CD4-positive, alpha-beta T cell (primary cell): ENCODE results near the gene KCNAB1. TPM values are rescaled to one million over a fixed set of nuclear protein-coding genes. Genes with fewer than 3 reads are reported as not detected.

Experiments
- ATAC-seq: fragments of 200-7000 bp; cut with Tn5 transposase; one replicate; pipeline ENCODE4 v1.10.0; 2022; ENCODE audit warnings: mild to moderate bottlenecking; ENCODE audit not compliant: poor library complexity
- CTCF ChIA-PET: fragments of 350-600 bp; sonication (Branson Sonifier 250); formaldehyde crosslinking; loops from one replicate; lab custom pipeline; 2021; ENCODE audit warnings: antibody characterized with exemption, inconsistent platforms; lab: Charles Lee
- POLR2A ChIA-PET: fragments of 350-600 bp; sonication (Branson Sonifier 250); formaldehyde crosslinking; loops from one replicate; lab custom pipeline; 2021; ENCODE audit warnings: antibody characterized with exemption, inconsistent platforms; lab: Charles Lee
- DNase-seq, 14 experiments: peaks; one replicate each; pipeline ENCODE4 v3.0.0-alpha.2; 2013 to 2020; ENCODE audit warnings: mixed read lengths in 2 of 14
- H3K27ac ChIP-seq, 2 donors: one replicate each; pipeline versions ENCODE4 v1.5.1 to v1.7.0; 2013; ENCODE audit warnings: low read length in 2 of 2, low read depth in 1 of 2, mild to moderate bottlenecking in 1 of 2
- H3K27me3 ChIP-seq, 2 experiments: 1 replicate in 1 of 2; 2 replicates in 1 of 2; pipeline versions ENCODE4 v1.6.1 to v1.7.0; 2013; ENCODE audit warnings: low read length in 2 of 2, control low read depth in 1 of 2, mild to moderate bottlenecking in 1 of 2, moderate library complexity in 1 of 2; ENCODE audit not compliant: insufficient read depth in 2 of 2, control insufficient read depth in 1 of 2
- H3K36me3 ChIP-seq: one replicate; pipeline ENCODE4 v1.6.1; 2013; ENCODE audit warnings: low read length, control low read depth; ENCODE audit not compliant: insufficient read depth
- H3K4me1 ChIP-seq: one replicate; pipeline ENCODE4 v1.6.1; 2013; ENCODE audit warnings: low read length, control low read depth; ENCODE audit not compliant: insufficient read depth
- H3K4me3 ChIP-seq: one replicate; pipeline ENCODE4 v1.5.1; 2013; ENCODE audit warnings: mild to moderate bottlenecking, low read length, moderate library complexity
- H3K9me3 ChIP-seq, 2 experiments: 1 replicate in 1 of 2; 2 replicates in 1 of 2; pipeline versions ENCODE4 v1.6.1 to v1.7.0; 2013; ENCODE audit warnings: low read length in 2 of 2, mild to moderate bottlenecking in 2 of 2, control low read depth in 1 of 2, moderate library complexity in 1 of 2; ENCODE audit not compliant: control insufficient read depth in 1 of 2, insufficient read depth in 1 of 2
- H3K27ac Mint-ChIP-seq: one replicate; pipeline ENCODE4 v1.8.0; 2020; ENCODE audit warnings: mixed read lengths
- H3K27me3 Mint-ChIP-seq: one replicate; pipeline ENCODE4 v1.8.0; 2021; ENCODE audit warnings: mixed read lengths
- H3K36me3 Mint-ChIP-seq: one replicate; pipeline ENCODE4 v1.8.0; 2021; ENCODE audit warnings: low read depth, mixed read lengths
- H3K4me1 Mint-ChIP-seq: one replicate; pipeline ENCODE4 v1.8.0; 2021; ENCODE audit warnings: low read depth, mixed read lengths
- H3K4me3 Mint-ChIP-seq: one replicate; pipeline ENCODE4 v1.8.0; 2020; ENCODE audit warnings: mild to moderate bottlenecking, mixed read lengths
- H3K9me3 Mint-ChIP-seq: one replicate; pipeline ENCODE4 v1.8.0; 2020; ENCODE audit warnings: mixed read lengths
- intact Hi-C, 2 experiments: fragments of 100-400 bp; cut with DNase I in 1 of 2; cut with micrococcal nuclease in 1 of 2; formaldehyde crosslinking; loops; one replicate each; pipeline versions ENCODE4 v1.15.1 to v1.9.0; 2023 to 2025; cut with DNase I, micrococcal nuclease
- total RNA-seq, 174 experiments: library from RNA in 2 of 174; stranded (reverse) in 2 of 174; gene quantifications; one replicate each; pipeline ENCODE4 v1.2.3 and lab custom pipeline; 2021 to 2026
- TF ChIP-seq, protein P1 (sequence below): fragments of 200-600 bp; IDR thresholded peaks from one replicate; pipeline ENCODE4 v1.8.0; 2022; ENCODE audit warnings: antibody characterized with exemption, mild to moderate bottlenecking

Gene KCNAB1
- total RNA-seq, 2 experiments from 2014 or later = 0.14 TPM; not detected in 1

DNA sequence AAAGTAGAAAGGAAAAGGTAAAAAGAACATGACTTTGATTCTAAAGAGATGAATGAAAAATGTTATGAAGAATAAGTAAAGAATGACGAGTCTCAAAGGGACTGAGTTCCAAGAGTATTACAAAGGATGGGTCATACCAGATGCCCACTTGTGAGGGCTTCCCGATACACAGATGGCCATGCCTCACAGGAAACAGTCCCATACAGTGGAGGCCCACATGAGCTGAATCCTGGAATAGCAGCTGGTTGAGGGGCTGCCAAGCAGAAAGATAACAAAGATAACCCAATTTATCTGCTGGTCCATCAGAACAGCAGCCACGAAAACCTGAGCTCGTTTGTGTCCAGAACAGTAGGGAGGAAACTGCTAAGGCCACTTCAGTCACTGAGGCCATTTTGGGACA, 430.9 kb downstream of the KCNAB1 start:
- peaks cover 88% of the 10 kb centered on the region for H3K36me3 Mint-ChIP-seq
- Histone ChIP-seq H3K36me3 (peaks cover 46% of the 10 kb centered on the region), H3K9me3 (no peaks in the 10 kb centered on the region), H3K4me3 (no peak overlapping the region), H3K4me1 (peaks cover 19% of the 10 kb centered on the region), H3K27me3 (no peaks in the 10 kb centered on the region), H3K27ac (no peak overlapping the region)
- TF ChIP-seq, protein P1, sequence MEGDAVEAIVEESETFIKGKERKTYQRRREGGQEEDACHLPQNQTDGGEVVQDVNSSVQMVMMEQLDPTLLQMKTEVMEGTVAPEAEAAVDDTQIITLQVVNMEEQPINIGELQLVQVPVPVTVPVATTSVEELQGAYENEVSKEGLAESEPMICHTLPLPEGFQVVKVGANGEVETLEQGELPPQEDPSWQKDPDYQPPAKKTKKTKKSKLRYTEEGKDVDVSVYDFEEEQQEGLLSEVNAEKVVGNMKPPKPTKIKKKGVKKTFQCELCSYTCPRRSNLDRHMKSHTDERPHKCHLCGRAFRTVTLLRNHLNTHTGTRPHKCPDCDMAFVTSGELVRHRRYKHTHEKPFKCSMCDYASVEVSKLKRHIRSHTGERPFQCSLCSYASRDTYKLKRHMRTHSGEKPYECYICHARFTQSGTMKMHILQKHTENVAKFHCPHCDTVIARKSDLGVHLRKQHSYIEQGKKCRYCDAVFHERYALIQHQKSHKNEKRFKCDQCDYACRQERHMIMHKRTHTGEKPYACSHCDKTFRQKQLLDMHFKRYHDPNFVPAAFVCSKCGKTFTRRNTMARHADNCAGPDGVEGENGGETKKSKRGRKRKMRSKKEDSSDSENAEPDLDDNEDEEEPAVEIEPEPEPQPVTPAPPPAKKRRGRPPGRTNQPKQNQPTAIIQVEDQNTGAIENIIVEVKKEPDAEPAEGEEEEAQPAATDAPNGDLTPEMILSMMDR = no peak
- no peak overlapping the region for H3K27ac Mint-ChIP-seq
- H3K27me3 Mint-ChIP-seq = peaks cover 5% of the 10 kb centered on the region
- intact Hi-C loops = loop anchor here (5.0 to 10.0 kb wide), 5 partner anchors 264 to 686 kb away; no protein-coding TSS in a partner anchor
- no peak for ATAC-seq
- peak overlapping the region; percentile 63 for H3K4me3 Mint-ChIP-seq
- ChIA-PET POLR2A (interaction anchor here (0.6 kb wide), 1 partner anchor 9 kb away, joined by 6 read pairs; no protein-coding TSS in a partner anchor), CTCF (no interaction called here)
- no peak for DNase-seq
- peaks cover 65% of the 10 kb centered on the region for H3K4me1 Mint-ChIP-seq
- H3K9me3 Mint-ChIP-seq = no peaks in the 10 kb centered on the region

- H3K27ac ChIP-seq = no peak overlapping the region
- ChIA-PET CTCF (no interaction called here), POLR2A (interaction anchor here (0.6 kb wide), 1 partner anchor 9 kb away, joined by 6 read pairs; no protein-coding TSS in a partner anchor)
- Mint-ChIP-seq H3K27me3 (peaks cover 5% of the 10 kb centered on the region), H3K36me3 (peaks cover 83% of the 10 kb centered on the region), H3K4me1 (peaks cover 60% of the 10 kb centered on the region), H3K4me3 (peak overlapping the region; percentile 63), H3K27ac (no peak overlapping the region), H3K9me3 (no peaks in the 10 kb centered on the region)
- no peak for ATAC-seq
- TF ChIP-seq, protein P1 = no peak
- intact Hi-C loops = loop anchor here (5.0 to 10.0 kb wide), 5 partner anchors 263 to 687 kb away; no protein-coding TSS in a partner anchor
- no peaks in the 10 kb centered on the region for H3K9me3 ChIP-seq
- peaks cover 19% of the 10 kb centered on the region for H3K4me1 ChIP-seq
- H3K36me3 ChIP-seq = peaks cover 41% of the 10 kb centered on the region
- no peaks in the 10 kb centered on the region for H3K27me3 ChIP-seq
- DNase-seq = no peak
- H3K4me3 ChIP-seq = no peak overlapping the region
Observed at GRCh38 chr3:156551746-156552145, 431.4 kb downstream of the KCNAB1 start.

DNA sequence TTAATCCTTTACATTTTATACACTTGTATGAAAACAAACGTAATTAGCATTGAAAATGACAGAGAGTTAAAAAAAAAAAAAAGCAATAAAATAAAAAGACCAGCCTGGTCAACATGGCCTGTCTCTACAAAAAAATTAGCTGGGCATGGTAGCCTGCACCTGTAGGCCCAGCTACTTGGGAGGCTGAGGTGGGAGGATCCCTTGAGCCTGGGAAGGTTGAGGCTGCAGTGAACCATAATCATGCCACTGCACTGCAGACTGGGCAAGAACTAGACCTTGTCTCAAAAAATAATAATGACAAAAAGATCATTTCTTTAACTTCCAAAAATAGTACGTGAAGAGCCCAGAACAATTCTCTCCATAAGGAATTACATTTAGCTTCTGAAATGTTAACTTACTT, 432.6 kb downstream of the KCNAB1 start:
- Histone ChIP-seq H3K36me3 (peaks cover 29% of the 10 kb centered on the region), H3K4me1 (peaks cover 19% of the 10 kb centered on the region), H3K9me3 (no peaks in the 10 kb centered on the region), H3K27ac (no peak overlapping the region), H3K4me3 (no peak overlapping the region), H3K27me3 (no peaks in the 10 kb centered on the region)
- Mint-ChIP-seq H3K4me3 (peak overlapping the region; percentile 97), H3K36me3 (peaks cover 71% of the 10 kb centered on the region), H3K27me3 (peaks cover 5% of the 10 kb centered on the region), H3K4me1 (peaks cover 53% of the 10 kb centered on the region), H3K27ac (peak overlapping the region; percentile 90), H3K9me3 (no peaks in the 10 kb centered on the region)
- TF ChIP-seq, protein P1 = no peak
- POLR2A ChIA-PET = no interaction called here
- no peak for DNase-seq
- intact Hi-C loops = loop anchor here (5.0 to 10.0 kb wide), 5 partner anchors 262 to 688 kb away; no protein-coding TSS in a partner anchor
- CTCF ChIA-PET = no interaction called here
- no peak for ATAC-seq
